HepG2 (cell line): Measurements from ENCODE around the gene TLN1. TPM values are rescaled to one million over a fixed set of nuclear protein-coding genes. Genes with fewer than 3 reads are reported as not detected.
A peak's percentile ranks its signal among the peaks of the same experiment; 100 is the strongest.

Source experiments
- BORCS8-MEF2B ChIP-seq: sonication (generic); formaldehyde crosslinking; IDR thresholded peaks from 2 replicates; pipeline ENCODE4 v1.8.0; 2022; ENCODE audit warnings: mild to moderate bottlenecking, missing genetic modification reagents
- CAMTA2 ChIP-seq: sonication (generic); formaldehyde crosslinking; IDR thresholded peaks from 2 replicates; pipeline ENCODE4 v1.4.0; 2020; ENCODE audit warnings: mild to moderate bottlenecking, missing genetic modification reagents, borderline replicate concordance
- HDAC2 ChIP-seq: sonication (generic); formaldehyde crosslinking; IDR thresholded peaks from 2 replicates; pipeline ENCODE4 v1.4.0; 2020; ENCODE audit warnings: missing genetic modification reagents
- KLF6 ChIP-seq: IDR thresholded peaks from 2 replicates; pipeline ENCODE4 v1.8.0; 2016; ENCODE audit warnings: missing biosample characterization, missing genetic modification reagents
- KLF9 ChIP-seq: IDR thresholded peaks from 2 replicates; pipeline ENCODE4 v1.6.1; 2016; ENCODE audit warnings: low read depth
- MAFK ChIP-seq, 2 experiments: IDR thresholded peaks in 1 of 2; conservative IDR thresholded peaks in 1 of 2; 2 replicates each; pipeline ENCODE4 v1.6.1; 2011; ENCODE audit warnings: improper control_type of control experiment in 2 of 2, low read length in 2 of 2
- PCBP1 ChIP-seq: fragments of 200-400 bp; formaldehyde crosslinking; IDR thresholded peaks from 2 replicates; pipeline ENCODE4 v1.6.1; 2017; ENCODE audit warnings: mild to moderate bottlenecking, low read depth, low read length, borderline replicate concordance
- RAD21 ChIP-seq: fragments of 450-650 bp; formaldehyde crosslinking; IDR thresholded peaks from 2 replicates; pipeline ENCODE4 v1.5.0; 2020; ENCODE audit warnings: mild to moderate bottlenecking
- RELA ChIP-seq: sonication (generic); formaldehyde crosslinking; IDR thresholded peaks from 2 replicates; pipeline ENCODE4 v1.4.0; 2020; ENCODE audit warnings: missing genetic modification reagents
- SCMH1 ChIP-seq: sonication (generic); formaldehyde crosslinking; IDR thresholded peaks from 2 replicates; pipeline ENCODE4 v1.9.0; 2021; ENCODE audit warnings: missing genetic modification reagents, mild to moderate bottlenecking, borderline replicate concordance
- STAG1 ChIP-seq: sonication (generic); formaldehyde crosslinking; IDR thresholded peaks from 2 replicates; pipeline ENCODE4 v1.4.0; 2020; ENCODE audit warnings: missing genetic modification reagents
- ZFP36 ChIP-seq: fragments of 150-350 bp; IDR thresholded peaks from 2 replicates; pipeline ENCODE4 v1.6.1; 2018; ENCODE audit warnings: borderline replicate concordance, low read length, low read depth; ENCODE audit not compliant: partially characterized antibody
- ZNF761 ChIP-seq: sonication (generic); formaldehyde crosslinking; conservative IDR thresholded peaks from 2 replicates; pipeline ENCODE4 v1.4.0; 2020; ENCODE audit warnings: mild to moderate bottlenecking, missing genetic modification reagents
- ZNF775 ChIP-seq: sonication (generic); formaldehyde crosslinking; IDR thresholded peaks from 2 replicates; pipeline ENCODE4 v1.4.0; 2020; ENCODE audit warnings: missing genetic modification reagents, mild to moderate bottlenecking, moderate library complexity, borderline replicate concordance
- ZNF788 ChIP-seq: sonication (generic); formaldehyde crosslinking; IDR thresholded peaks from 2 replicates; pipeline ENCODE4 v1.5.0; 2020; ENCODE audit warnings: mild to moderate bottlenecking, missing genetic modification reagents, borderline replicate concordance
- ZSCAN30 ChIP-seq: sonication (generic); formaldehyde crosslinking; IDR thresholded peaks from 2 replicates; pipeline ENCODE4 v1.5.0; 2020; ENCODE audit warnings: mild to moderate bottlenecking, missing genetic modification reagents
- polyA plus RNA-seq, 8 experiments: library from polyadenylated mRNA; depleted of rRNA in 3 of 8; stranded (reverse) in 7 of 8; unstranded in 1 of 8; fragments of >200 nt; fragmentation: Illumina TruSeq in 4 of 8; extraction: Trizol in 4 of 8; gene quantifications; 2 replicates each; pipeline versions ENCODE4 v1.2.1 to v1.2.3, GENCODE V29; 2011 to 2016; ENCODE audit warnings: low read depth in 4 of 8, missing spikeins in 1 of 8, mixed read lengths in 1 of 8; ENCODE audit not compliant: insufficient read depth in 1 of 8
- total RNA-seq, 5 experiments: library from RNA; depleted of rRNA; stranded (reverse); fragments of >200 nt; fragmentation: Illumina TruSeq; extraction: Trizol; gene quantifications; 2 replicates each; pipeline ENCODE4 v1.2.3, GENCODE V29; 2016; ENCODE audit warnings: low read depth in 1 of 5
- TF ChIP-seq, protein P1 (sequence below): IDR thresholded peaks from 2 replicates; pipeline ENCODE4 v1.6.1; 2016; ENCODE audit warnings: missing compliant biosample characterization, missing genetic modification reagents, borderline replicate concordance
- TF ChIP-seq, protein P2 (sequence below): sonication (generic); formaldehyde crosslinking; IDR thresholded peaks from 2 replicates; pipeline ENCODE4 v1.4.0; 2020; ENCODE audit warnings: missing genetic modification reagents, mild to moderate bottlenecking, borderline replicate concordance
- TF ChIP-seq, protein P3 (sequence below): sonication (generic); formaldehyde crosslinking; IDR thresholded peaks from 2 replicates; pipeline ENCODE4 v1.5.0; 2020; ENCODE audit warnings: missing genetic modification reagents
- TF ChIP-seq, protein P4 (sequence below): sonication (generic); formaldehyde crosslinking; IDR thresholded peaks from 2 replicates; pipeline ENCODE4 v1.4.0; 2020; ENCODE audit warnings: mild to moderate bottlenecking, missing genetic modification reagents

TLN1 gene
- total and polyA plus RNA-seq, 2 of the 13 experiments (the other 11 are each of a cell fraction or from before 2014, with no cell fraction given): 35.2 to 51.8 TPM

DNA sequence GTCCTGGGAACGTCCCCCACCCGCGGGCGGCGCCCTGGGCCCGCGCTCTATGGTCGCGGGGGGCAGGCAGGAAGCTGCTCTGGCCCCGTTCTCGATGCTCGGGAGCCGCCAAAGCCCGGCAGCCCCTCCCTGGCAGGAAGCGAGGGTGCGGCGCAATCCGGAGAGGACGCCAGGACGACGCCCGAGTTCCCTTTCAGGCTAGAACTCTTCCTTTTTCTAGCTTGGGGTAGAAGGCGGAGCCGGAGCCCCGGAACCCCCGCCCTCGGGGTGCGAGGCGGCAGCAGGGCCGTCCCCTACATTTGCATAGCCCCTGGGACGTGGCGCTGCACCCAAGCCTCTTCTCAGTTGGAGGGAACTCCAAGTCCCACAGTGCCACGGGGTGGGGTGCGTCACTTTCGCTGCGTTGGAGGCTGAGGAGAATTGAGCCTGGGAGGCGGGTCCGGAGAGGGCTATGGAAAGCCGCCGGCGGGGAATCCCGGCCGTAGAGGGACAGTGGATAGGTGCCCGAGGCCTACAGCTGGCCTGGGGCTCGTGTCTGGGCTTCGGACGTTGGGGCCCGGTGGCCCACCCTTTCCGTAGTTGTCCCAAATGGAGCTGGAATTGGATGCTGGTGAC lies at the start of gene TLN1, which contains the start of gene CREB3 (continued):
- TF ChIP-seq ZNF788 (CRISPR knock-in tag) (peak; percentile 76; the same call in 1 of the 2 replicates), CAMTA2 (CRISPR knock-in tag) (no peak), RELA (no peak), ZNF775 (CRISPR knock-in tag) (no peak), STAG1 (CRISPR knock-in tag) (peak; percentile 28; the same call in 1 of the 2 replicates), ZFP36 (no peak), RAD21 (CRISPR knock-in tag) (peak; percentile 39; the same call in 1 of the 2 replicates), BORCS8-MEF2B (CRISPR knock-in tag) (peak; percentile 80; the same call in 1 of the 2 replicates), KLF6 (CRISPR knock-in tag) (peak; percentile 91; the same call in 1 of the 2 replicates), PCBP1 (0 out of 2 replicates have a peak, but pooled peaks have one; percentile 39), ZNF761 (no peak), MAFK (conservative IDR thresholded peaks at IDR 0.05 in 1 of 2, IDR thresholded peaks at IDR 0.05 in 1 of 2; ENCODE audit: low read length in 2 of 2) (no peak), SCMH1 (CRISPR knock-in tag) (no peak), KLF9 (CRISPR knock-in tag) (no peak), HDAC2 (CRISPR knock-in tag) (peak; percentile 55), ZSCAN30 (CRISPR knock-in tag) (no peak)
- TF ChIP-seq, protein P1, sequence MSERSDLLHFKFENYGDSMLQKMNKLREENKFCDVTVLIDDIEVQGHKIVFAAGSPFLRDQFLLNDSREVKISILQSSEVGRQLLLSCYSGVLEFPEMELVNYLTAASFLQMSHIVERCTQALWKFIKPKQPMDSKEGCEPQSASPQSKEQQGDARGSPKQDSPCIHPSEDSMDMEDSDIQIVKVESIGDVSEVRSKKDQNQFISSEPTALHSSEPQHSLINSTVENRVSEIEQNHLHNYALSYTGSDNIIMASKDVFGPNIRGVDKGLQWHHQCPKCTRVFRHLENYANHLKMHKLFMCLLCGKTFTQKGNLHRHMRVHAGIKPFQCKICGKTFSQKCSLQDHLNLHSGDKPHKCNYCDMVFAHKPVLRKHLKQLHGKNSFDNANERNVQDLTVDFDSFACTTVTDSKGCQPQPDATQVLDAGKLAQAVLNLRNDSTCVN (CRISPR knock-in tag): peak; percentile 79; the same call in 1 of the 2 replicates
- TF ChIP-seq, protein P2, sequence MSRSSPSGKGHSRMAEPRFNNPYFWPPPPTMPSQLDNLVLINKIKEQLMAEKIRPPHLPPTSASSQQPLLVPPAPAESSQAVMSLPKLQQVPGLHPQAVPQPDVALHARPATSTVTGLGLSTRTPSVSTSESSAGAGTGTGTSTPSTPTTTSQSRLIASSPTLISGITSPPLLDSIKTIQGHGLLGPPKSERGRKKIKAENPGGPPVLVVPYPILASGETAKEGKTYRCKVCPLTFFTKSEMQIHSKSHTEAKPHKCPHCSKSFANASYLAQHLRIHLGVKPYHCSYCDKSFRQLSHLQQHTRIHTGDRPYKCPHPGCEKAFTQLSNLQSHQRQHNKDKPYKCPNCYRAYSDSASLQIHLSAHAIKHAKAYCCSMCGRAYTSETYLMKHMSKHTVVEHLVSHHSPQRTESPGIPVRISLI: no peak
- TF ChIP-seq, protein P3, sequence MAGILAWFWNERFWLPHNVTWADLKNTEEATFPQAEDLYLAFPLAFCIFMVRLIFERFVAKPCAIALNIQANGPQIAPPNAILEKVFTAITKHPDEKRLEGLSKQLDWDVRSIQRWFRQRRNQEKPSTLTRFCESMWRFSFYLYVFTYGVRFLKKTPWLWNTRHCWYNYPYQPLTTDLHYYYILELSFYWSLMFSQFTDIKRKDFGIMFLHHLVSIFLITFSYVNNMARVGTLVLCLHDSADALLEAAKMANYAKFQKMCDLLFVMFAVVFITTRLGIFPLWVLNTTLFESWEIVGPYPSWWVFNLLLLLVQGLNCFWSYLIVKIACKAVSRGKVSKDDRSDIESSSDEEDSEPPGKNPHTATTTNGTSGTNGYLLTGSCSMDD: no peak
- TF ChIP-seq, protein P4, sequence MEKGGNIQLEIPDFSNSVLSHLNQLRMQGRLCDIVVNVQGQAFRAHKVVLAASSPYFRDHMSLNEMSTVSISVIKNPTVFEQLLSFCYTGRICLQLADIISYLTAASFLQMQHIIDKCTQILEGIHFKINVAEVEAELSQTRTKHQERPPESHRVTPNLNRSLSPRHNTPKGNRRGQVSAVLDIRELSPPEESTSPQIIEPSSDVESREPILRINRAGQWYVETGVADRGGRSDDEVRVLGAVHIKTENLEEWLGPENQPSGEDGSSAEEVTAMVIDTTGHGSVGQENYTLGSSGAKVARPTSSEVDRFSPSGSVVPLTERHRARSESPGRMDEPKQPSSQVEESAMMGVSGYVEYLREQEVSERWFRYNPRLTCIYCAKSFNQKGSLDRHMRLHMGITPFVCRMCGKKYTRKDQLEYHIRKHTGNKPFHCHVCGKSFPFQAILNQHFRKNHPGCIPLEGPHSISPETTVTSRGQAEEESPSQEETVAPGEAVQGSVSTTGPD (CRISPR knock-in tag): no peak
